Activated CD4-positive, alpha-beta T cell treated with anti-CD3 and anti-CD28 coated beads for 4 hours (primary cell): Measurements from ENCODE around the gene CNOT10.
"Not testable (repeated sequence)": the region's sequence is repeated elsewhere in the genome, so short reads cannot be mapped to it uniquely, and the experiment has no call there.

ENCODE experiments used
- DNase-seq, 2 donors: peaks; one replicate each; pipeline ENCODE4 v3.0.0-alpha.2; 2020

The CNOT10 gene

DNA sequence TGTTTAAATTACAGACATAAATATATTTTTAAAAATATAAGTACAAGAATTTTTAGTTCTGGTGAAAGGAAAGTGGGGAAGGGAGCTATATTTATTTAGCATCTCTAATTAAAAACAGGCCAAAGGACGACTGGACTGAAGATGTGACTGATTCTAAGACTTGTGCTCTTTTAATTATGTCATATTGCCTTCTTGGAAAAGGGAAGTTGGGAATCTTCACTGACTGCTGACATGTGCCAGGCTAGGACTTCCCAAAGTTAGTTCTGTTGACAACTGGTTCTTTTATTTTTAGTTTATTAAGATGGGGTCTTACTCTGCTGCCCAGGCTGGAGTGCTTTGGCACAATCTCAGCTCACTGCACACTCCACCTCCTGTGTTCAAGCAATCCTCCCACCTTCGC lies 13.5 kb downstream of the CNOT10 start:
- DNase-seq: no peak

DNA sequence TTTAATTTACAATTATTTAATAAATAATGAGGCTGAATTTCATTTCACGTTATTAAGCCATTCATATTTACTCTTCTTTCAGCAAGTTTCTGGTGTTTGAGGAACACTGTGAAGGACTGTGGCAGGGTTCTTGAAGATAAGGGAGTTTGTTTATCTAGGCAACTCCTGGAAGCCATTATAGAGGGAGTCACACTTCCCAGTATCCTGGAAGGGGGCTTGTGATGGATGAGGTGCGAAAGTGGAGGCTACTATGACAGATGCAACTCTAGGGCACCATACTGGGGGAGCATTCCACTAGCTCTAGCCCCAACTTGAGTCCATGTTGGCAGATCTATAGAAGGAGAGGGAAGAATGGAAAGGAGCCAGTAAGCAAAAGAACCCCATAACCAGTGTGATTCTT lies 14.4 kb downstream of the CNOT10 start:
- no peak for DNase-seq

DNA sequence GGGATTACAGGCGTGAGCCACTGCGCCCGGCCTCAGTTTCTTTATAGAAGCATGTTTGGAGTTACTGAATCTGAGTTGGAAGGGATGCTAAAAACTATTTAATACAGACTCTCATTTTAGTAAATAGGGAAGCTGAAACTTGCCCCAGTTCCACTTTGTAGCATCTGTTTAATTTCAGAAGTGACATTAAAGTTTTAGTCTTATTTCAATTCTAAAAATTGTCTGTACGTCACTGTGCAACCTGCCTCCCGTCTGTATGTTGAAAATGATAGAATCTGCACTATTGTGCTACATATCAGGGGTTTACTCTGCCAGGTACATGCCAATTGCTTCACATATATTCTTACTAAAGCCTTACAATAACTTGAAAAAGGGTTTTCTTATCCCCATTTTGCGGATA lies 15.3 kb downstream of the CNOT10 start:
- no peak for DNase-seq

DNA sequence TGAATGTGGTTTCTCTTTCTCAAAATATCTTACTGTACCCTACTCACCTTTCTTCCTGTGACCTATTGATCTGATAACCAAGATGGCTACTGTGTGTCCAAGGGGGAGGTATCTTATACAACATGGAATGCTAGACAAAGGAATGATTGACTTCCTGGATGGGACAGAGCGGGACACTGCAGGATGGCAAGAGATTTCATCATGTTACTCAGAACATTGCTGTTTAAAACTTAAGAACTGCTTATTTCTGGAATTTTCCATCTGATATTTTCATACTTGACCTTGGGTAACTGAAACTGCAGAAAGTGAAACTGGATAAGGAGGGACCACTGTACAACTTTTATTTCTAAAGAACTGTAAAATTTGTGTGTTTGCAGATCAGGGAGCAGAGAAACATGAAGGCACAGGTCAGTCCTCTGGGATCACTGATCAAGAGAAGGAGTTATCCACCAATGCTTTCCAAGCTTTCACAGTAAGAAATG lies 18.5 kb downstream of the CNOT10 start:
- DNase-seq: no peak

DNA sequence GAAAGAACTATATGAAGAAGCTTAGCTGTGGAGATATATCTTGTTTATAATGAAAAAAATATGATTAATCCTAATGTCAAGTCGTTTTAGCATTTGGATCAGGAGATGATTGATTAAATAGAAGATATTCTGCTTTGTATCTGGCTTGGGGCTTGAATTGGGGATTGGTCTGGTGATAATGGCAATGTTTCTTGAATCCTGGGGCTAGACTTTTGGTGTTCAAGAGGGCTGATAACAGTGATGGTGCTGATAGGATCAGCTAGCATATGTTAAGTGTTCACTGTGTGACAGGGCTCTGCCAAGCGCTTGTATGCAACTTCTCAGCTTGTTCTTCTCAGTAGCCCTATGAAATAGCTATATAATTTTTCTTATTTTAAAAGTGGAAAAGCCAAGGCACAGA lies 20.2 kb downstream of the CNOT10 start:
- DNase-seq: no peak

DNA sequence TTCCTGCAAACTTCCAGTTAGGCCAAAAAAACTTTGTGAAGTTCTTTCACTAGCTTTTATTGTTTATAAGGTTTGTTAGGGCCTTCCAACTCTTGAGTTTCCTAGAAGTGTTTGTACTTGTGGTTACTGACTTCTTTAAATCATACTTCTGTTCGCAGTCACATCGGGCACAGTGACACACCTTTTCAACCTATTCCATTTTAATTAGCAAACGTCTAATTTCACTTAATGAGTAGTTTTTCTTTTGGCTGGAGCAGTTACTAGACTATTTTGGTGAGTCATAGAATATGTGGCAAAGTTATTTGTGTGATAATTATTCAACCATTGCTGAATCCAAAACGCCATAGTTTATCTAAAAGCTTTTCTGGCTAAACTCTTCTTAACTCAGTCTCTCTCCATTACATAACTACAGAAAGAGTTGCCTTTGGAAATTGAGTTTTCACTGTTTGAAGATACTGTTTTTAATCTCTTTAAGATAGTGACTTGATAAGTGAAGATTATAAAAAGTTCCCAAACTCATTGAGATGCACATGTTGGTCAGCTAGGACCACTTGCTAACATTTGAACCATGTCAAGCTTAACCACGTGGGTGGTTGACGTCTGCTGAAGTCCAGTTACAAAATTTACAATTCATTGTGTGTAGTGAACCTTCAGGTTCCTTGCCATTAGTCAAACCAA lies 21.5 kb downstream of the CNOT10 start:
- no peak for DNase-seq

DNA sequence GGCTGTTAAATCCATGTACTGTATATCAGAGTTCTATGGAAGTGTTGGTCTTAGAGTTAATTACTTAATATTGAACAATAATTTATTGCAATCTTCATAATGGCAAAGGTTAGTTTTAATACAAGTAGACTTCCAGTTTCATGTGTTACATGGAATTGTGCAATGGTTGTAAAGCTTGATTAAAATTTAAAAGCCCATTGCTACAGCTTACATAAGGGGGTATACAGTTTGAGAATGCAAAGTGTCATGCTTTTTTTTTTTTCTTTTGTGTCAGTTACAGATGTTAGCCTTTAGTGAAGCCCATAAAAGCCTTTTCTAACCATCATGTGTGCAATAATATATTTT lies 22.0 kb downstream of the CNOT10 start:
- no peak for DNase-seq

DNA sequence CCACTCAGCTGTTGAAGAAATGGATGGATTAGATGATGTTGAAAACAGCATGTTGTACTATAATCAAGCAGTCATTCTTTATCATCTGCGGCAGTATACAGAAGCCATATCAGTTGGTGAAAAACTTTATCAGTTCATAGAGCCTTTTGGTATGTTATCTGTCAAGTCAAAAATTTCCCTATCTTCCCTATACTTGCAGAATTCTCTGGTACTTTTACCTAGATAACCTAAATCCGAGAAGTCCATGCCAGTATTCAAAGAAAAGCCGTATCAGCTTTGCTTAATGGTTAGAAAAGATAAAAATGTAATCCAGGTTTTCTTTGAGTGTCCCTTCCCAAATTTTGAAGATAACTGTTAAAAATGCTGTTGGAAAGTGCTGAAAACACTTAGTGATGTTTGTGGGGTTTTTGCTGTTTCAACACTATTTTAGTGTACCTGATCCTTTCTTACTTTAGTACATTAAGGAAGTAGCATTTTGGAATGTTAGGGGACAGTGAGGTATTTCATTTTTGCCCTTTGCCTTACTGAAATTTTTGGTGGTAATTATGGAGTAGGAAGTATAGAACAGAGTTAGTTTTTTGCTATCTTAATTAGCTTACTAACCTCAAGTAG lies 23.8 kb downstream of the CNOT10 start:
- DNase-seq: no peak

DNA sequence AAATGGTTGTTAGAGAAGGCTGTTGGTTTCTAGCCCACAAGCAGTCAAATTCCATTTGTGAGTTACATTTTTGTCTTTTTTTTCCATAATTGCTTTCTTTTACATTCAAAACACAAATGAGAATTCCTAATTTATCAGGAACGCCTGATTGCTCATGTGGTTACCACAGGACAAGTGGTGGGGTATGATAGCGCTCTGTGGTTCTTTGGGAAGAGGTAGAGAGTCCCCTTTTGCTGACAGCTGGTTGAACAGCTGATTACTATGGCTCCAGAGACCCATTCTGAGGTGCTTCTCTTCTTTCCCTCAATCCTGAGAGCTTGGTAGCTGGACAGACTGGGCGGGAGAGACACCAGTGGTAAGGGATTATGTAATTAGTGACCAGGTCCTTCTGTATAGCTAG lies 24.4 kb downstream of the CNOT10 start:
- DNase-seq: no peak

DNA sequence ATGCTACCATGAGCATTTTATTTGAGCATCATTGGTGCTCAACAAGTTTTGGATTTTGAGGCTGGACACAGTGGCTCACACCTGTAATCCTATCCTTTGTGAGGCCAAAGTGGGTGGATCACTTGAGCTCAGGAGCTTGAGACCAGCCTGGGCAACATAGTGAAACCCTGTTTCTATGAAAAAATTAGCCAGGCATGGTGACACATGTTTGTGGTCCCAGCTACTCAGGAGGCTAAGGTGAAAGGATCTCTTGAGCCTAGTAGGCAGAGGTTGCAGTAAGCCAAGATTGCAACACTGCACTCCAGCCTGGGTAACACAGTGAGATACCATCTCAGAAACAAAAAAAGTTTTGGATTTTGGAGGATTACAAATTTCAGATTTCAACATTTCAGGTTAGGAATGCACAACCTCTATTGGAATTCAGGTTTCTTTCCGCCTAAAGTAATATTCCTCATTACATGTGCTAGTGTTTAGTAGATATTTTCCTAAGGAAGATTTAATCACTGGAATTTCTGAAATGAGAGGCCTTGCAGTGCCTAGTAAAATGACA lies 27.6 kb downstream of the CNOT10 start:
- no peak for DNase-seq

DNA sequence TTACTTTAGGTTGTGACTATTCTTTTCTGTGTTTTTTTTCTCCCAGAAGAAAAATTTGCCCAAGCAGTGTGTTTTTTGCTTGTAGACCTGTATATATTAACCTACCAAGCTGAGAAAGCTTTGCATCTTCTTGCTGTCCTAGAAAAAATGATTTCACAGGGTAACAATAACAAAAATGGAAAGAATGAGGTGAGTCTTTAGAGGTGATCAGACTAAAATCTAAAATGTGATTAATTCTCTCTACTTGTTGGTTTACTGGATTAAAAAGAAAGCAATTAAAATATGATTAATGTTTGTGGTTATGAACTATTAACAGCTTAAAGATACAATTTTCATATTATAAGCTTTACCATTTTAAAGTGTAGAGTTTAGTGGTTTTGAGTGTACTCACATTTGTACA lies 28.2 kb downstream of the CNOT10 start:
- no peak for DNase-seq

DNA sequence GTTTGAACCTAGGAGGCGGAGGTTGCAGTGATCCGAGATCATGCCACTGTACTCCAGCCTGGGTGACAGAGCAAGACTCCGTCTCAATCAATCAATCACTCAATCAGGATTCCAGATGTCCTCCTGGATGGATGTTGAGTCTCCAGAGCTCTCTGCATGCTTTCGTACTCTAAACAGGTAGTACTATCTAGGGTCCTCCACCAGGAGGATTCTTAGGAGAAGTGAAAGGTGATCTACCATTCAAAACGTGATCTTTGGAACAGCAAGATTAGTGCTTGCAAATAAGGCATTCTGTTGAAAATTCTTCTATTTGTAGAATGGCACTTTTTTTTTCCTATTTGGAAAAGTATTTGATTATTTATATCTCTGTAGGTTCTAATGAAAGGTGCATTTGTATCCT lies 34.3 kb downstream of the CNOT10 start:
- DNase-seq: no peak

DNA sequence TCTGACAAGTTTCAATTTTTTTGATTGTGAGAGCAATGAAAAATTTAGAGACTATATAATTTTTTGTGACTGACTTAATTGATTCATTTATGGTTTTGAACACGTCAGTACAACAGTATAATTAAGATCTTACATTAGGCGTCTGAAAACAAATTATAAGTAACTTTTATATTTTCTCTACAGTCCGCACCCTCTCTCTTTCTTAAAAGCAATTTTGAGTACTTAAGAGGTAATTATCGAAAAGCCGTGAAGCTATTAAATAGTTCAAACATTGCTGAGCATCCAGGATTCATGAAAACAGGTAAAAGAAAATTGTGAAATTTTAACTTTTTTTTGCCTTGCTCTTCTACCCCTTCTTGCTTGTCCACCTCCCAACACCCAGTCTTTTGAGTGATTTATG lies 34.9 kb downstream of the CNOT10 start:
- no peak for DNase-seq

DNA sequence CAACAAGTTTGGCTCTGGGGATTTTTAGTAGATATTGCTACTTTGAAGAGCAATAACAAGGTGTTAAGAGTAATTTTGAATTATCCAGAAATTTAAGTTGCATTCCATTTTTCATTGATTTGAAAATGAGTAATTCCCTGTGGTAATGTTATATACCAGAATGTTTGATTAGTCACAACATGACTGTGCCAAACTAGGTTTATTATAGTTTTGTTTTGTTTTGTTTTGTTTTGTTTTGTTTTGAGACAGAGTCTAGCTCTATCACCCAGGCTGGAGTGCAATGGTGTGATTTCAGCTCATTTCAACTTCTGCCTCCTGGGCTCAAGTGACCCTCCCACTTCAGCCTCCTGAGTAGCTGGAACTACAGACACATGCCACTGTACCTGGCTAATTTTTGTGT lies 40.7 kb downstream of the CNOT10 start:
- DNase-seq: no peak

DNA sequence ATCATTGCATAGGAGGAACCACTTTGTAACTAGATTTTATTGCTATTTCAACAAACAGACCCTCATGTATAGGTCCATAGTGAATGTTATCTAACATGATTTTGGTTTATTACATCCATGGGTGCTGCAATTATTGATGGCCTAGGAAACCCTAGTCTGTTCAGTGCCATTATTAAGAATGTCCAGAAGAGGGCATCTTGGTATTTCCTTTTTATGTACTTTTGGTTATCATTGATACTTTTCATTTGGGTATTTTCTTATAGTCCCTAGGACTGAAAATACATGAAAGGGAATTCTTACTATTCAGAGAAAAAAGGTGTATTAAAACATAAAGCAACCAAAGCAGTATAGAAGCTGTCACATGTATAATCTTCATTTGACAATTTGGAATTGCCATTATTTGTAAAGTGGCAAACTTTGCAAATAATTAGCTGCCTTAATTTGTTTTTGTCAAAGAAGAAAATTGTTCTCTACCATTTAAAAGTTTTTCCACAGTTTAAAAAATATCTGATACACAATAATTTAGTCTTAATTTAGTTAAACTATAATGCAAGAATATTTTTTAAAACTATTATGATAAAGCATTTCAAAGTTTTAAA lies 48.7 kb downstream of the CNOT10 start:
- no peak for DNase-seq

DNA sequence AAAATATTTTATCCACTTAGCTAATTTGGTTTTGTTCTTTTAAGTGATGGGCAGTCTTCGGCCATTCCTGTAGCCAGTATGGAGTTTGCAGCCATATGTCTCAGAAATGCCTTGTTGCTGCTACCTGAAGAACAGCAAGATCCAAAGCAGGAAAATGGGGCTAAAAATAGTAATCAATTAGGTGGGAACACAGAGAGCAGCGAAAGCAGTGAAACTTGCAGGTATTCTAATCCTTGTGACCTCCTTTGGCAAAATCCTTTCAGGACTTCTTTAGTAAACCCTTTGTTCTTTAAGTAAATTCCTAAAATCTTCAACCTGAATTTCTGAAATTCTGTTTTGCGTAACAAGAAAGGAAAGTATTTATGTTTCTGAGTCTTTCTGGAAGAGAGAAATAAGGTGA lies 49.8 kb downstream of the CNOT10 start:
- no peak for DNase-seq

DNA sequence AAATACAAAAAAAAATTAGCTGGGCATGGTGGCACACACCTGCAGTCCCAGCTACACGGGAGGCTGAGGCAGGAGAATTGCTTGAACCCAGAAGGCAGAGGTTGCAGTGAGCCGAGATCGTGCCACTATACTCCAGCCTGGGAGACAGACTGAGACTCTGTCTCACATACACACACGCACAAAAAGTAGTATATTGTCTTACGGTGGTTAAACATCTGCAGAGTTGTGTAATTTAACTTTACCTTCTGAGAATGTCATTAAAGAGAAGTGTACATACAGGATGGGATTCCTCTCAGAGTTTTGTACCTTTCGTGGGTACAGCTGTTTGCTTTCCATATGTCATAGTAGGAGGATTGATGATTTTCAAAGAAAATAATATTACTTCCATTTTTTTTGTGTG lies 58.5 kb downstream of the CNOT10 start:
- DNase-seq: not testable (repeated sequence)

DNA sequence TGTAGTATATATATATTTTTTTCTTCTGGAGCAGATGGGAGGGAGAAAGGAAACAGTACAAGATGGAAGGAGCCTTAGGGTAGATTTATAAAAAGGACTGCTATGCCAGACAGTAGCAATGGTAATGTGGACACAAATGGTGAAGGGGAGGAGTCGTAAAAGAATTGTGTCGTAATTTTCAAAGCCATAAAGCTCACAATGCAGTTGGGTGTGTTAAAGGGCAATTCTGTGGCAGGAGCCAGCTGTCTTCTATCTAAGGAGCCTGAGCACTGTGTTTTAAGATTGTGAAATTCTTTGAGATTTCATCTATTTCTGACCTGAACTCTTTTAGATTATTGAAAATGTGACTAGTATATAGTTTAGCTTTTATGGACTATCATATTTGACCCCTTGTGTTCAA lies 58.9 kb downstream of the CNOT10 start:
- no peak for DNase-seq

DNA sequence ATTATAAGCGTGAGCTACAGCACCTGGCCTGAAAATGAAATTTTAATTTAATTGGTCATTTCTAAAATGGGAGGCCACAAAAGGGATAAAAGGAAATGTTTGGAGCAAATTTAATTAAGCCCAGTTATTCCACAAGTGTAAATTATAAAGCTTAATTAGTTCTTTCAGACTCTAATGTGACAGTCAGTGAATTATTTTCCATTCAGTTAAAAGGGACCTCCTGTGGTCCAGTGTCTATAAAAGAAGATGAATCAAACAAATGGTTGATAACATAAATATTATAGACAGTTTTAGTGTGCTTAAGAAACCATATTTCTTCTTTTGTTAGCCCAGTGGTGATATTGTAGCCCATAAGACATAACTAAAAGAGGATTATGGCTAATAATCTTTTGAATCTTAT lies 66.4 kb downstream of the CNOT10 start:
- DNase-seq: no peak

DNA sequence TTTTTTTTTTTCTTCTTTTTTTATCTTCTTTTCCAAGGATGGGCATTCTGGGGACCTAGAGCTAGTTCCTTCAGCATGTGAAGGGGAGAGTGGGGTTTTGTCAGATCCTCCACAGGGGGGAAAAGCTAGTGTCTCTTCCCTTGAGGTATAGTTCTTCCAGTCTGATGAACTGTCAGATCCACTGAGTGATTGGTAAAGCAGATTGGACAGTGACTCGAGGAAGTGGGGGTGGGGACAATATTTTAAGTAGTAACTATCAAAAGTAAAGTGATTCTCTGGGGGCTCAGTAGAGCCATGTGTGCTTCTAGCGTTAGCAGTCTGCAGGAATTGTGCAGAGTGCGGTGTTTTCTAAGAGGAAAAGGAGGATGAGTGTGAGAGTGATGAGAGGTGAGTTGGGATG lies 70.8 kb downstream of the CNOT10 start:
- DNase-seq: no peak

DNA sequence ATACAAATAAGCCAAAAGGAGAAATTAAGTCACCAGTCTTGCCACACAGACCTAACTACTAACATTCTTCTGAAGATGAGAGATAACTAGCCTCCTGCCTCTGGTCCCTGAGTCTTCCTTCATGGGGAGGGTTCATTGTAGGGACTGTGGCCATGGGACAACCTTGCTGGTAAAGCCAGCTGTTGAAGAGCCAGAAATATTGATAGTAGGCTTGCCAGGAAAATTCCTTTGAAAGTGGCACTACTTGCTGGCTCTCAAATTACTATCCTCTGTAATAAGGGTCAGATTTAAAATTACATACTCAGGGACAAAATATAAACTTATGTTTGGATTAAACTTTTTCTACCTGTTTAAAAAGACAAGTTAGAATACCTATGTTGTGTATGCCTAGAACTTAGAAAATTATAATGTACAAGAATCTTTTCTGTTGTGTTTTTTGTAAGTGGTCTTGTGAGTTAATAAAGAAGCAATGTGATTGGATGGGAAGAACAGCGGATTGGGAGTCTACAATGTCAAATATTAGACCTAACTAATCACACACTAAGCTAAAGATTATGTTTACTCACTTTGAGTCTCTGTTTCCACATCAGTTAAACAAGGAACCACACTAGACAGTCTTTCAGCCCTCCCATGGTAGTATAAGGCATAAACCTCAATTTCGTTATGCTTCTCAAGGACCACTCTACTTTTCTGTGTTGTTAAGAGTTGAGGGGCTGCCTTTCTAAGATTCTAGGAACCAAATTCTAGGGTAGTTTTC lies 72.8 kb downstream of the CNOT10 start:
- DNase-seq: no peak

DNA sequence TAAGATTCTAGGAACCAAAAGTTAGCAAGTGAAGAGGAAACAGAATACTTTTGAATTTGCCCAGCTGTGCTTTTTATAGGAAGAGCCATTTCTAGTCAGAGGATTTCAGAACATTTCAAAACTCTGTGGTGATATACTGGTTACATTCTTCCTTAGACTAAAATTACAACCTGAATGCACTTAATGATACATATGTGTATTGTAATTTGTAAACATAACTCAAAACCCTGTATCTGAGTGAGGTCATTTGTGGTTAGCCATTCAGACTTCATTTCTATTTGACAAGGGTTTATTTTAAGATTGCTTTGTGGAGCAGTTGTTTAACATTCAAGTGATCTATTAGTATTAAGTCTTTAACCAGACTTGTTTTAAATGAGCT lies 73.4 kb downstream of the CNOT10 start:
- no peak for DNase-seq

DNA sequence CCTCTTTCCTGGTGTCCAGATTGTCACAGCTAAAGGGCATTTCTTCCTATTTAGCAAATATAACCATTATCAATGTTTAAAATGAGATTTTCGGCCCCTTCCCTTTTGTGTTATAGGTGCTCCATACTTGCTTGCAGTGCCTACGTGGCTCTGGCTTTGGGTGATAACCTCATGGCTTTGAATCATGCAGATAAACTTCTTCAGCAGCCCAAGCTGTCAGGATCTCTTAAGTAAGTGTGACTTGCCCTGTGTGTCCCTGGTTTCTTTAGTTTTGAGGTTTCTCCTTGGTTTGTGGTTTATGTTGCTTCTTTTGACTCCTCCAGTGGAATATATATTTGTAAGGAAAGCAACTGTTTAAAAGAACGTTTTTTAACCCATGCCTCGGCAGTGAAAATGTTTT lies 74.4 kb downstream of the CNOT10 start:
- no peak for DNase-seq

DNA sequence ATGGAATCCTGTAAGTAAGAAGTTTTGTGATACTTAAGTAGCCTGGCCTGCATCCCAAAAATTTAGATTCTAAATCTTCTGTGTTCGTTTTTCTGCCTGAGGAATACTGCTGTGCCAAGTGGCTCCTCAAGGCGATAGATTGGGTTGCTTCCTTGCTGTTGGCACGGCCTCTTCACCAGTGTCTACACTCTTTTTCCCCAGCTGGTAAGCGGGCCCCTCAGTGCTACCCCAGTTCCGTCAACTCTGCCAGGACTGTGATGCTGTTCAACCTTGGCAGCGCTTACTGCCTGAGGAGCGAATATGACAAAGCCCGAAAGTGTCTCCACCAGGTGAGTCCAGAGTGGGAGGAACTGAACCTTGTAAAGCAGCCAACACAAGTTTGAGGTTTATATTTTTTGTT lies 79.5 kb downstream of the CNOT10 start:
- no peak for DNase-seq
